Measurements from ENCODE around the gene PTPN3.

GRCh38 chr9:109341561-109341960 is 156.5 kb downstream of the PTPN3 start:
- no peak for TF ChIP-seq CTCF (conservative IDR thresholded peaks at IDR 0.05 in 1 of 2, IDR thresholded peaks at IDR 0.05 in 1 of 2; ENCODE audit: low read depth in 1 of 2, low read length in 2 of 2)
- TF ChIP-seq EZH2 (IDR thresholded peaks at IDR 0.05; ENCODE audit: low read length, missing control alignments) = no peak
